IMR-90 (cell line): ENCODE results near the gene RMDN3. TPM values are rescaled to one million over a fixed set of nuclear protein-coding genes. Genes with fewer than 3 reads are reported as not detected.

Source experiments
- ATAC-seq: fragments of 200-7000 bp; cut with Tn5 transposase; 2 replicates; pipeline ENCODE4 v1.9.1; 2020; ENCODE audit warnings: low read depth, mild to moderate bottlenecking, moderate library complexity
- BruUV-seq: library from RNA; stranded (reverse); fragments of 400-500 nt; replicated peaks from 2 replicates; lab custom pipeline; 2021; lab: Mats Ljungman, UMichigan
- CTCF ChIA-PET: fragments of 300-600 bp; formaldehyde crosslinking; extraction: SDS; loops from one replicate; lab custom pipeline; 2021; ENCODE audit warnings: antibody characterized with exemption; lab: Yijun Ruan, JAX
- POLR2A ChIA-PET: fragments of 300-600 bp; sonication (Branson Sonifier 250); formaldehyde crosslinking; loops from one replicate; lab custom pipeline; 2022; ENCODE audit warnings: antibody characterized with exemption; ENCODE audit not compliant: unreplicated experiment; lab: Charles Lee
- DNase-seq: peaks from one replicate; pipeline ENCODE4 v3.0.0; 2013
- H2AFZ ChIP-seq: replicated peaks from 2 replicates; pipeline ENCODE3; 2013; ENCODE audit warnings: low read length, mild to moderate bottlenecking; ENCODE audit not compliant: poor library complexity
- H2AK5ac ChIP-seq: 2 replicates; pipeline ENCODE4 v1.6.1; 2013; ENCODE audit warnings: low read depth, low read length, inconsistent platforms
- H2AK9ac ChIP-seq: replicated peaks from 2 replicates; pipeline ENCODE3; 2013; ENCODE audit warnings: mild to moderate bottlenecking, low read depth, low read length, moderate library complexity; ENCODE audit not compliant: poor library complexity
- H2BK120ac ChIP-seq: 2 replicates; pipeline ENCODE4 v1.6.1; 2013; ENCODE audit warnings: low read depth, low read length, inconsistent platforms
- H2BK15ac ChIP-seq: 3 replicates; pipeline ENCODE4 v1.6.1; 2013; ENCODE audit warnings: low read depth, low read length, inconsistent platforms
- H2BK20ac ChIP-seq: 2 replicates; pipeline ENCODE4 v1.6.1; 2013; ENCODE audit warnings: low read depth, mild to moderate bottlenecking, inconsistent platforms, low read length, moderate library complexity
- H2BK5ac ChIP-seq: 2 replicates; pipeline ENCODE4 v1.6.1; 2013; ENCODE audit warnings: mild to moderate bottlenecking, low read depth, low read length, inconsistent platforms; ENCODE audit not compliant: poor library complexity, severe bottlenecking
- H3K14ac ChIP-seq: replicated peaks from 2 replicates; pipeline ENCODE4 v1.6.1; 2013; ENCODE audit warnings: low read depth, low read length, inconsistent platforms
- H3K18ac ChIP-seq: 2 replicates; pipeline ENCODE4 v1.6.1; 2013; ENCODE audit warnings: low read depth, low read length, control low read depth
- H3K23ac ChIP-seq: 2 replicates; pipeline ENCODE4 v1.6.1; 2013; ENCODE audit warnings: low read depth, low read length, inconsistent platforms
- H3K27ac ChIP-seq: 2 replicates; pipeline ENCODE4 v1.5.1; 2013; ENCODE audit warnings: mild to moderate bottlenecking, control low read depth, low read length; ENCODE audit not compliant: insufficient read depth
- H3K27me3 ChIP-seq: 2 replicates; pipeline ENCODE4 v1.6.1; 2013; ENCODE audit warnings: low read length; ENCODE audit not compliant: control insufficient read depth, insufficient read depth
- H3K36me3 ChIP-seq: 2 replicates; pipeline ENCODE4 v1.6.1; 2013; ENCODE audit warnings: low read length, mixed read lengths; ENCODE audit not compliant: control insufficient read depth, insufficient read depth
- H3K4ac ChIP-seq: 2 replicates; pipeline ENCODE4 v1.6.1; 2013; ENCODE audit warnings: low read depth, low read length, inconsistent platforms
- H3K4me1 ChIP-seq: 2 replicates; pipeline ENCODE4 v1.6.1; 2013; ENCODE audit warnings: low read length, mixed read lengths; ENCODE audit not compliant: control insufficient read depth, insufficient read depth
- H3K4me2 ChIP-seq: 2 replicates; pipeline ENCODE4 v1.6.1; 2013; ENCODE audit warnings: low read depth, mild to moderate bottlenecking, control low read depth, low read length, moderate library complexity
- H3K4me3 ChIP-seq: 2 replicates; pipeline ENCODE4 v1.5.1; 2013; ENCODE audit warnings: low read depth, mild to moderate bottlenecking, control low read depth, low read length, moderate library complexity; ENCODE audit not compliant: insufficient read depth
- H3K56ac ChIP-seq: 2 replicates; pipeline ENCODE4 v1.6.1; 2013; ENCODE audit warnings: low read length, inconsistent platforms; ENCODE audit not compliant: insufficient read depth; ENCODE audit errors: extremely low read depth
- H3K79me1 ChIP-seq, 2 experiments: 2 replicates each; pipeline ENCODE4 v1.6.1; 2013; ENCODE audit warnings: low read length in 2 of 2, inconsistent platforms in 1 of 2, low read depth in 1 of 2
- H3K9ac ChIP-seq: 2 replicates; pipeline ENCODE4 v1.6.1; 2013; ENCODE audit warnings: low read depth, low read length, control low read depth
- H3K9me1 ChIP-seq: 2 replicates; pipeline ENCODE4 v1.6.1; 2013; ENCODE audit warnings: low read length, inconsistent platforms; ENCODE audit not compliant: insufficient read depth
- H3K9me3 ChIP-seq: 2 replicates; pipeline ENCODE4 v1.6.1; 2013; ENCODE audit warnings: low read length; ENCODE audit not compliant: control insufficient read depth, insufficient read depth
- H4K20me1 ChIP-seq: 2 replicates; pipeline ENCODE4 v1.6.1; 2013; ENCODE audit warnings: low read length, inconsistent platforms; ENCODE audit not compliant: insufficient read depth
- H4K5ac ChIP-seq: 2 replicates; pipeline ENCODE4 v1.6.1; 2013; ENCODE audit warnings: mild to moderate bottlenecking, low read depth, low read length, control low read depth
- H4K8ac ChIP-seq, 2 experiments: 2 replicates each; pipeline ENCODE4 v1.6.1; 2013; ENCODE audit warnings: low read depth in 2 of 2, low read length in 2 of 2, control low read depth in 1 of 2, inconsistent platforms in 1 of 2
- H4K91ac ChIP-seq: 2 replicates; pipeline ENCODE4 v1.6.1; 2013; ENCODE audit warnings: low read depth, low read length, inconsistent platforms; ENCODE audit not compliant: insufficient read depth
- BHLHE40 ChIP-seq: fragments of 150-350 bp; IDR thresholded peaks from 2 replicates; pipeline ENCODE4 v1.6.1; 2016; ENCODE audit warnings: mild to moderate bottlenecking, low read depth, low read length
- CEBPB ChIP-seq: IDR thresholded peaks from 2 replicates; pipeline ENCODE4 v1.6.1; 2012; ENCODE audit warnings: low read depth, low read length, improper control_type of control experiment
- CHD1 ChIP-seq: IDR thresholded peaks from 2 replicates; pipeline ENCODE4 v1.6.1; 2012; ENCODE audit warnings: low read depth, low read length, improper control_type of control experiment
- ELK1 ChIP-seq: fragments of 150-350 bp; IDR thresholded peaks from 2 replicates; pipeline ENCODE4 v1.6.1; 2016; ENCODE audit warnings: low read depth, mild to moderate bottlenecking, low read length, moderate library complexity, borderline replicate concordance
- MAFK ChIP-seq: IDR thresholded peaks from 2 replicates; pipeline ENCODE4 v1.6.1; 2012; ENCODE audit warnings: low read depth, low read length, improper control_type of control experiment
- MXI1 ChIP-seq: IDR thresholded peaks from 2 replicates; pipeline ENCODE4 v1.6.1; 2012; ENCODE audit warnings: low read depth, mild to moderate bottlenecking, low read length, moderate library complexity, borderline replicate concordance
- POLR2A ChIP-seq: IDR thresholded peaks from 2 replicates; pipeline ENCODE4 v1.6.1; 2012; ENCODE audit warnings: mild to moderate bottlenecking, low read depth, low read length
- RCOR1 ChIP-seq: IDR thresholded peaks from 2 replicates; pipeline ENCODE4 v1.6.1; 2012; ENCODE audit warnings: mild to moderate bottlenecking, low read length, improper control_type of control experiment; ENCODE audit not compliant: insufficient replicate concordance
- RFX5 ChIP-seq: IDR thresholded peaks from 2 replicates; pipeline ENCODE4 v1.8.0; 2012; ENCODE audit warnings: low read depth, mild to moderate bottlenecking, low read length, moderate library complexity
- SMC3 ChIP-seq: fragments of 150-350 bp; IDR thresholded peaks from 2 replicates; pipeline ENCODE4 v1.6.1; 2016; ENCODE audit warnings: low read depth, mild to moderate bottlenecking, antibody characterized with exemption, low read length, moderate library complexity
- WGBS, 2 experiments: methylation state at CpG; one replicate each; pipeline versions ENCODE4 v1.1.5 to v1.1.7; 2013; ENCODE audit warnings: missing lambda C conversion rate in 2 of 2; ENCODE audit not compliant: insufficient read length in 1 of 2; ENCODE audit errors: extremely low coverage in 2 of 2; 5-methylcytosine and 5-hydroxymethylcytosine counted together
- dilution Hi-C: fragments of 300-500 bp; cut with HindIII; formaldehyde crosslinking; loops from one replicate; pipeline ENCODE4 v1.14.3; 2018; ENCODE audit warnings: low sequenced_read_pairs; ENCODE audit not compliant: unreplicated experiment
- in situ Hi-C: fragments of 300-500 bp; cut with MboI; formaldehyde crosslinking; loops from 3 replicates; pipeline ENCODE4 v1.14.3; 2019; ENCODE audit warnings: low sequenced_read_pairs, inconsistent platforms, mixed read lengths
- intact Hi-C: fragments of 100-400 bp; cut with micrococcal nuclease; formaldehyde crosslinking; loops from 2 replicates; pipeline ENCODE4 v1.10.0; 2022
- polyA plus RNA-seq, 3 experiments: library from polyadenylated mRNA; depleted of rRNA; stranded (reverse); fragments of >200 nt; gene quantifications; 2 replicates each; pipeline ENCODE4 v1.2.3, GENCODE V29; 2012; ENCODE audit warnings: low replicate concordance in 1 of 3
- total RNA-seq: library from RNA; depleted of rRNA; stranded (reverse); fragments of >200 nt; gene quantifications from 2 replicates; pipeline ENCODE4 v1.2.3, GENCODE V29; 2012
- TF ChIP-seq, protein P1 (sequence below): conservative IDR thresholded peaks from 2 replicates; pipeline ENCODE4 v1.5.1; 2012; ENCODE audit warnings: mild to moderate bottlenecking, low read depth, low read length, improper control_type of control experiment
- TF ChIP-seq, protein P2 (sequence below): fragments of 150-350 bp; IDR thresholded peaks from 2 replicates; pipeline ENCODE4 v1.6.1; 2017; ENCODE audit warnings: mild to moderate bottlenecking, antibody characterized with exemption, low read length, low read depth

The RMDN3 gene
- total and polyA plus RNA-seq, 2 of the 4 experiments (the other 2 are of a cell fraction), result 14.7 to 25.7 TPM

DNA sequence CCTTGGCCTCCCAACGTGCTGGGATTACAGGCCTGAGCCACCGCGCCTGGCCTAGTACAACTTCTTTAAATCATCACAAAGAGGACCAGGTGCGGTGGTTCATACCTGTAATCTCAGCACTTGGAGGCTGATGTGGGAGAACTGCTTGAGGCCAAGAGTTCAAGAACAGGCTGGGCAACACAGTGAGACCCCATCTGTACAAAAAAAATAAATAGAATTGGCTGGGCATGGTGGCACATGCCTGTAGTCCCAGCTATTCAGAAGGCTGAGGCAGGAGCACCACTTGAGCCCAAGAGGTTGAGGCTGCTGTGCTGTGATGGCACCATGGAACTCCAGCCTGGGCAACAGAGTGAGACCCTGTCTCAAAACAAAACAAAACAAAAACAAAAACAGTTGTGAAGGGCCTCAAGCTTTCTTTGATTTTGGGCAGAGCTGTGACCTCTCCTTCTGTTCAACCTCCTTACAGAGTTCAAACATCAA, 5.9 kb downstream of the RMDN3 start:
- ATAC-seq (no peak), DNase-seq (no peak)
- H3K14ac ChIP-seq, result no peak overlapping the region
- no peak overlapping the region for H4K5ac ChIP-seq
- H3K4me3 ChIP-seq, result no peak overlapping the region
- H4K8ac ChIP-seq, result no peak overlapping the region
- dilution Hi-C loops, result no loop called here
- no peak overlapping the region for H3K27ac ChIP-seq
- CTCF ChIA-PET, result no interaction called here
- no peaks in the 10 kb centered on the region for H3K9me3 ChIP-seq
- H3K4me2 ChIP-seq, result no peak overlapping the region
- no peak overlapping the region for H2BK15ac ChIP-seq
- H3K4ac ChIP-seq, result no peak overlapping the region
- H4K20me1 ChIP-seq, result 0 out of 2 replicates have a peak, but pooled peaks cover 5% of the 10 kb centered on the region
- POLR2A ChIA-PET, result no interaction called here
- no peaks in the 10 kb centered on the region for H3K9me1 ChIP-seq
- H2AK9ac ChIP-seq, result no peak overlapping the region
- H3K4me1 ChIP-seq, result no peaks in the 10 kb centered on the region; the same call in 1 of the 2 replicates
- no CpG with 5 or more reads among the region's 4 CpGs for WGBS, 2 experiments
- H3K27me3 ChIP-seq, result no peaks in the 10 kb centered on the region
- no peak overlapping the region for H3K9ac ChIP-seq
- no peak overlapping the region for H3K23ac ChIP-seq
- no peak overlapping the region for H2BK5ac ChIP-seq
- H2AFZ ChIP-seq, result no peak overlapping the region
- in situ Hi-C loops, result no loop called here
- no peak overlapping the region for H2BK120ac ChIP-seq
- no peak overlapping the region for H3K56ac ChIP-seq
- no peak overlapping the region for H2BK20ac ChIP-seq
- H4K91ac ChIP-seq, result no peak overlapping the region
- intact Hi-C loops, result no loop called here
- no peak overlapping the region for H3K18ac ChIP-seq
- H2AK5ac ChIP-seq, result no peak overlapping the region
- peaks cover 30% of the 10 kb centered on the region for H3K36me3 ChIP-seq
- TF ChIP-seq RFX5 (no peak), SMC3 (no peak), MXI1 (no peak), MAFK (no peak), ELK1 (no peak), RCOR1 (no peak), BHLHE40 (no peak), POLR2A (no peak), CEBPB (no peak), CHD1 (no peak)
- TF ChIP-seq, protein P1, sequence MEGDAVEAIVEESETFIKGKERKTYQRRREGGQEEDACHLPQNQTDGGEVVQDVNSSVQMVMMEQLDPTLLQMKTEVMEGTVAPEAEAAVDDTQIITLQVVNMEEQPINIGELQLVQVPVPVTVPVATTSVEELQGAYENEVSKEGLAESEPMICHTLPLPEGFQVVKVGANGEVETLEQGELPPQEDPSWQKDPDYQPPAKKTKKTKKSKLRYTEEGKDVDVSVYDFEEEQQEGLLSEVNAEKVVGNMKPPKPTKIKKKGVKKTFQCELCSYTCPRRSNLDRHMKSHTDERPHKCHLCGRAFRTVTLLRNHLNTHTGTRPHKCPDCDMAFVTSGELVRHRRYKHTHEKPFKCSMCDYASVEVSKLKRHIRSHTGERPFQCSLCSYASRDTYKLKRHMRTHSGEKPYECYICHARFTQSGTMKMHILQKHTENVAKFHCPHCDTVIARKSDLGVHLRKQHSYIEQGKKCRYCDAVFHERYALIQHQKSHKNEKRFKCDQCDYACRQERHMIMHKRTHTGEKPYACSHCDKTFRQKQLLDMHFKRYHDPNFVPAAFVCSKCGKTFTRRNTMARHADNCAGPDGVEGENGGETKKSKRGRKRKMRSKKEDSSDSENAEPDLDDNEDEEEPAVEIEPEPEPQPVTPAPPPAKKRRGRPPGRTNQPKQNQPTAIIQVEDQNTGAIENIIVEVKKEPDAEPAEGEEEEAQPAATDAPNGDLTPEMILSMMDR, result no peak
- TF ChIP-seq, protein P2, sequence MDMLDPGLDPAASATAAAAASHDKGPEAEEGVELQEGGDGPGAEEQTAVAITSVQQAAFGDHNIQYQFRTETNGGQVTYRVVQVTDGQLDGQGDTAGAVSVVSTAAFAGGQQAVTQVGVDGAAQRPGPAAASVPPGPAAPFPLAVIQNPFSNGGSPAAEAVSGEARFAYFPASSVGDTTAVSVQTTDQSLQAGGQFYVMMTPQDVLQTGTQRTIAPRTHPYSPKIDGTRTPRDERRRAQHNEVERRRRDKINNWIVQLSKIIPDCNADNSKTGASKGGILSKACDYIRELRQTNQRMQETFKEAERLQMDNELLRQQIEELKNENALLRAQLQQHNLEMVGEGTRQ, result no peak
- peaks cover 6 to 44% of the 10 kb centered on the region in 2 experiments; a peak in 3 of 4 replicates for H3K79me1 ChIP-seq
- no TSS peak for BruUV-seq
